K562 (cell line): ENCODE results near the gene CKLF. TPM values are rescaled to one million over a fixed set of nuclear protein-coding genes. Genes with fewer than 3 reads are reported as not detected.
A peak's percentile ranks its signal among the peaks of the same experiment; 100 is the strongest.

Experiments used
- BMI1 ChIP-seq: fragments of 150-350 bp; IDR thresholded peaks from 2 replicates; pipeline ENCODE4 v1.6.1; 2014; ENCODE audit warnings: low read length
- CLOCK ChIP-seq: fragments of 250-450 bp; sonication (Bioruptor Pico); IDR thresholded peaks from 2 replicates; pipeline ENCODE4 v1.4.0; 2020; ENCODE audit warnings: mild to moderate bottlenecking, moderate library complexity, borderline replicate concordance
- COPS2 ChIP-seq: fragments of 450-650 bp; conservative IDR thresholded peaks from 2 replicates; pipeline ENCODE4 v1.6.1; 2016; ENCODE audit warnings: mild to moderate bottlenecking, moderate library complexity
- CTBP1 ChIP-seq: fragments of 450-650 bp; IDR thresholded peaks from 2 replicates; pipeline ENCODE4 v1.6.1; 2016; ENCODE audit warnings: borderline replicate concordance
- MAFG ChIP-seq: fragments of 450-650 bp; conservative IDR thresholded peaks from 2 replicates; pipeline ENCODE4 v1.6.1; 2016; ENCODE audit warnings: missing genetic modification characterization, missing compliant biosample characterization
- MECOM ChIP-seq: fragments of 250-450 bp; sonication (Bioruptor Pico); IDR thresholded peaks from 2 replicates; pipeline ENCODE4 v1.8.0; 2022; ENCODE audit warnings: inconsistent platforms
- MXD1 ChIP-seq: fragments of 250-450 bp; sonication (Bioruptor Pico); IDR thresholded peaks from 2 replicates; pipeline ENCODE4 v1.8.0; 2021; ENCODE audit warnings: borderline replicate concordance, mild to moderate bottlenecking, moderate library complexity; ENCODE audit not compliant: poor library complexity, severe bottlenecking
- POLR2B ChIP-seq: fragments of 450-650 bp; IDR thresholded peaks from 2 replicates; pipeline ENCODE4 v1.6.1; 2018; ENCODE audit warnings: low read depth; ENCODE audit not compliant: partially characterized antibody
- PRMT5 ChIP-seq: sonication (generic); formaldehyde crosslinking; IDR thresholded peaks from 2 replicates; pipeline ENCODE4 v1.5.0; 2020; ENCODE audit warnings: missing genetic modification reagents
- SAFB2 ChIP-seq: fragments of 200-400 bp; formaldehyde crosslinking; IDR thresholded peaks from 2 replicates; pipeline ENCODE4 v1.6.1; 2018; ENCODE audit warnings: borderline replicate concordance, low read length, low read depth, moderate library complexity; ENCODE audit not compliant: severe bottlenecking
- SMC3 ChIP-seq: conservative IDR thresholded peaks from 2 replicates; pipeline ENCODE4 v1.6.1; 2011; ENCODE audit warnings: low read depth, low read length, improper control_type of control experiment; ENCODE audit not compliant: insufficient read depth
- SP2 ChIP-seq: IDR thresholded peaks from 2 replicates; pipeline ENCODE4 v1.6.1; 2011; ENCODE audit warnings: mild to moderate bottlenecking, low read depth, low read length, moderate library complexity; ENCODE audit not compliant: poor library complexity, severe bottlenecking; ENCODE audit errors: extremely low read depth
- TAF1 ChIP-seq: IDR thresholded peaks from 2 replicates; pipeline ENCODE4 v1.6.1; 2011; ENCODE audit warnings: mild to moderate bottlenecking, low read length, moderate library complexity; ENCODE audit not compliant: insufficient read depth, control insufficient read depth, severe bottlenecking; ENCODE audit errors: extremely low read depth
- TAF15 ChIP-seq: fragments of 200-400 bp; formaldehyde crosslinking; IDR thresholded peaks from 2 replicates; pipeline ENCODE4 v1.6.1; 2017; ENCODE audit warnings: mild to moderate bottlenecking, low read depth, low read length, moderate library complexity
- TCF7L2 ChIP-seq: fragments of 150-350 bp; IDR thresholded peaks from 2 replicates; pipeline ENCODE4 v1.6.1; 2016; ENCODE audit warnings: low read depth, mild to moderate bottlenecking, low read length, moderate library complexity
- ZNF609 ChIP-seq: sonication (generic); formaldehyde crosslinking; IDR thresholded peaks from 2 replicates; pipeline ENCODE4 v1.8.1; 2023; ENCODE audit warnings: missing genetic modification reagents, mild to moderate bottlenecking, borderline replicate concordance
- ZNF696 ChIP-seq: fragments of 250-450 bp; sonication (Bioruptor Pico); conservative IDR thresholded peaks from 2 replicates; pipeline ENCODE4 v1.4.0; 2020; ENCODE audit warnings: mild to moderate bottlenecking, moderate library complexity
- ZZZ3 ChIP-seq: fragments of 450-650 bp; IDR thresholded peaks from 2 replicates; pipeline ENCODE4 v1.6.1; 2016; ENCODE audit warnings: antibody characterized with exemption, mild to moderate bottlenecking, moderate library complexity
- polyA plus RNA-seq, 8 experiments: library from polyadenylated mRNA; depleted of rRNA in 4 of 8; stranded (reverse) in 5 of 8; unstranded in 3 of 8; fragments of >200 nt; fragmentation: Nextera tagmentation in 2 of 8; fragmentation: Illumina TruSeq in 1 of 8; extraction: Ambion mirVana in 2 of 8; extraction: Trizol in 1 of 8; gene quantifications; 2 replicates each; pipeline versions ENCODE4 v1.2.1 to v1.2.3, GENCODE V29; 2011 to 2014; ENCODE audit warnings: inconsistent platforms in 1 of 8, missing spikeins in 1 of 8
- total RNA-seq, 7 experiments: library from RNA; depleted of rRNA in 6 of 7; stranded (reverse); fragments of >200 nt in 6 of 7; fragmentation: Illumina TruSeq in 2 of 7; extraction: Trizol in 2 of 7; gene quantifications; 2 replicates each; pipeline versions ENCODE4 v1.2.1 to v1.2.3, GENCODE V29; 2011 to 2021; ENCODE audit warnings: low replicate concordance in 1 of 7
- TF ChIP-seq, protein P1 (sequence below): fragments of 250-450 bp; sonication (Bioruptor Pico); IDR thresholded peaks from 2 replicates; pipeline ENCODE4 v1.5.0; 2021

The CKLF gene
- total and polyA plus RNA-seq, 9 of the 15 experiments (the other 6 are each of a cell fraction or from before 2014, with no cell fraction given) = 84.8 to 322 (median 118) TPM

GRCh38 chr16:66604376-66605176, 52.2 kb downstream of the CKLF start, which contains the start of gene CMTM3 (continued):
- no peak for TF ChIP-seq MXD1
- TF ChIP-seq TAF1 = peak; percentile 45
- no peak for TF ChIP-seq SAFB2
- TF ChIP-seq PRMT5 (CRISPR knock-in tag) = no peak
- TF ChIP-seq POLR2B = no peak
- TF ChIP-seq COPS2 = no peak
- TF ChIP-seq BMI1 = no peak
- no peak for TF ChIP-seq MAFG
- no peak for TF ChIP-seq TAF15
- TF ChIP-seq TCF7L2 = no peak
- TF ChIP-seq MECOM = no peak
- no peak for TF ChIP-seq ZZZ3
- TF ChIP-seq, protein P1, sequence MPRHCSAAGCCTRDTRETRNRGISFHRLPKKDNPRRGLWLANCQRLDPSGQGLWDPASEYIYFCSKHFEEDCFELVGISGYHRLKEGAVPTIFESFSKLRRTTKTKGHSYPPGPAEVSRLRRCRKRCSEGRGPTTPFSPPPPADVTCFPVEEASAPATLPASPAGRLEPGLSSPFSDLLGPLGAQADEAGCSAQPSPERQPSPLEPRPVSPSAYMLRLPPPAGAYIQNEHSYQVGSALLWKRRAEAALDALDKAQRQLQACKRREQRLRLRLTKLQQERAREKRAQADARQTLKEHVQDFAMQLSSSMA (CRISPR knock-in tag) = no peak
- no peak for TF ChIP-seq ZNF696
- TF ChIP-seq SMC3 = 0 out of 2 replicates have a peak, but pooled peaks have one; percentile 25
- TF ChIP-seq CLOCK (CRISPR knock-in tag) = no peak
- no peak for TF ChIP-seq ZNF609 (CRISPR knock-in tag)
- no peak for TF ChIP-seq SP2
- TF ChIP-seq CTBP1 = 0 out of 2 replicates have a peak, but pooled peaks have one; percentile 12
